Raji (cell line): ENCODE measurements around the gene NSD2.
A peak's percentile ranks its signal among the peaks of the same experiment; 100 is the strongest.

Source experiments
- POLR2A ChIP-seq: IDR thresholded peaks from 2 replicates; pipeline ENCODE4 v1.6.1; 2011; ENCODE audit warnings: low read depth, low read length, control low read depth; ENCODE audit not compliant: insufficient read depth

NSD2 gene

GRCh38 chr4:2006956-2007653, 135.9 kb downstream of the NSD2 start:
- no peak for TF ChIP-seq POLR2A

- no peak for TF ChIP-seq POLR2A
Measured at GRCh38 chr4:2007804-2008670, 136.8 kb downstream of the NSD2 start.

- TF ChIP-seq POLR2A = no peak
Measured at GRCh38 chr4:2008671-2008920, 137.4 kb downstream of the NSD2 start.

GRCh38 chr4:2008921-2009650, 137.9 kb downstream of the NSD2 start, which contains the start of gene NELFA:
Gene NELFA, minus strand, starts transcription at chr4:2008974. Its CDS starts 15 bp downstream, at chr4:2008959.
- peak; percentile 86 for TF ChIP-seq POLR2A

- no peak for TF ChIP-seq POLR2A
Measured at GRCh38 chr4:2009651-2010233, 138.5 kb downstream of the NSD2 start.

- TF ChIP-seq POLR2A = no peak
Measured at GRCh38 chr4:2011583-2011982, 140.4 kb downstream of the NSD2 start.

GRCh38 chr4:2015008-2015407, 143.8 kb downstream of the NSD2 start:
- no peak for TF ChIP-seq POLR2A

- TF ChIP-seq POLR2A = no peak
Measured at GRCh38 chr4:2024683-2025082, 153.5 kb downstream of the NSD2 start.

- TF ChIP-seq POLR2A = no peak
Measured at GRCh38 chr4:2025817-2026216, 154.6 kb downstream of the NSD2 start.
